NCI-H1105 (cell line): ENCODE results near the gene COX19.
"Not testable (repeated sequence)": the region's sequence is repeated elsewhere in the genome, so short reads cannot be mapped to it uniquely, and the experiment has no call there.

ENCODE experiments used
- DNase-seq: peaks from one replicate; lab custom pipeline; 2025; lab: John Stamatoyannopoulos, UW

Gene COX19

GRCh38 chr7:924042-924441, 51.3 kb downstream of the COX19 start:
- not testable (repeated sequence) for DNase-seq

GRCh38 chr7:923108-924041, 52.0 kb downstream of the COX19 start:
- no peak for DNase-seq

DNA sequence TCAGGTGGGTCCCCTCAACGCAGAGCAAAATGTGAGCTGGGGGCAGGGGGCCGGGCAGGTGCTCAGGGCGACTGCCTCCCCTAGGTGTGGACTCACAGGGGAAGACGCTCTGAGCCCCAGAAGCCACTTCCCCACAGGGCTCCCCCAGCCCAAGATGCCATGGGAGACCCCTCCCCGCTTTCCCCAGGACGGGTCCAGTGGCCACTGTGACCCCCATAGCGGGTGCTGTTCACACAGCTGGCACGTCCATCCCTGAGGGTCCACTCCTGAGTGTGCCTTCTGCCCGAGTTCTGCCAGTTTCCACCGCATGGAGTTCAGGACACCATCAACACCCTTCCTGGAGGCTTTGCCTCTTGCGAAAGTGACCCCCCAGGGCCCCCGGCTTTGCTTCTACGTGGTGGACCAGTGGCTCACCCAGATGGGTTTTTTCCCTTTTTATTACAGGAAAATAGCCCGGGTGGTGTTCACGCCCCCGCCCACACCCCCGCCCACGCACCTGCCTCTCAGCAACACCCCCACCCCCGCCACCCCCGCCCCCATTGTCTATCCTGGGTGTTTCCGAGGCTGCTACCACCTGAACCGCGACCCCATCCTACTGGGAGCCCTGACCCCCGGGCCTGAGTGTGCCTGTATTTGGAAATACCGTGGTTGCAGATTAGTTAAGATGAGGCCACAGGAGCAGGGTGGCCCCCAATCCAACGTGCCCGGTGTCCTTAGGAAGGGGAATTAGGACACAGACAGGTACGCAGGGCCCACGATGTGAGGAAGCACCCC, 52.8 kb downstream of the COX19 start:
- no peak for DNase-seq

- DNase-seq, result no peak
Observed at GRCh38 chr7:921581-922333, 53.6 kb downstream of the COX19 start.

DNA sequence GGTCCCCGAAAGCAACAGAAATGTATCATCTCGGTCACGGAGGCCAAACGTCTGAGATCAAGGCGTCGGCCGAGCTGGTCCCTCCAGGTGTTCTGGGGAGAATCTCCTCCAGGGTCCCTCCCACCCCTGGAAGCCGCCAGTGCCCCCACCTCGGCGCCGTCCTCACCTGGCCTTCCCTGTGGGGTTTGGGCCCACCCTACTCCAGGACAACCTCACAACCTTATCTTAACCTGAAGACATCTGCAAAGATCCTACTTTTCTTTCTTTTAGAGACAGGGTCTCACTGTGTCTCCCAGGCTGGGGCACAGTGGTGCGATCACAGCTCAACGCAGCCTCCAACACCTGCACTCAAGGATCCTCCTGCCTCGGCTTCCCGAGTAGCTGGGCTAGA, 54.3 kb downstream of the COX19 start:
- no peak for DNase-seq

- no peak for DNase-seq
Observed at GRCh38 chr7:920351-921070, 54.8 kb downstream of the COX19 start.

GRCh38 chr7:919924-920341, 55.4 kb downstream of the COX19 start:
- DNase-seq, result no peak

GRCh38 chr7:919114-919442, 56.3 kb downstream of the COX19 start:
- DNase-seq, result no peak

GRCh38 chr7:918441-919113, 56.8 kb downstream of the COX19 start:
- no peak for DNase-seq

DNA sequence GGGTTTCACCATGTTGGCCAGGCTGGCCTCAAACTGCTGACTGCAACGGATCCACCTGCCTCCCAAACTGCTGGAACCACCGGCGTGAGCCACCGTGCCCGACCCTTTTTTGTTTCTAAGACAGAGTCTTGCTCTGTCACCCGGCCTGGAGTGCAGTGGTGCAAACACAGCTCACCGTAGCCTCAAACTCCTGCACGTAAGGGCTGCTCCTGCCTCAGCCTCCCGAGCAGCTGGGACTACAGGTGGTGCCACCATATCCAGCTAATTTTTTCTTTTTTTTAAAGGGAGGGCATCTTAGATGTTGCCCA, 57.3 kb downstream of the COX19 start:
- no peak for DNase-seq

- DNase-seq, result no peak
Observed at GRCh38 chr7:917255-918117, 57.9 kb downstream of the COX19 start.

DNA sequence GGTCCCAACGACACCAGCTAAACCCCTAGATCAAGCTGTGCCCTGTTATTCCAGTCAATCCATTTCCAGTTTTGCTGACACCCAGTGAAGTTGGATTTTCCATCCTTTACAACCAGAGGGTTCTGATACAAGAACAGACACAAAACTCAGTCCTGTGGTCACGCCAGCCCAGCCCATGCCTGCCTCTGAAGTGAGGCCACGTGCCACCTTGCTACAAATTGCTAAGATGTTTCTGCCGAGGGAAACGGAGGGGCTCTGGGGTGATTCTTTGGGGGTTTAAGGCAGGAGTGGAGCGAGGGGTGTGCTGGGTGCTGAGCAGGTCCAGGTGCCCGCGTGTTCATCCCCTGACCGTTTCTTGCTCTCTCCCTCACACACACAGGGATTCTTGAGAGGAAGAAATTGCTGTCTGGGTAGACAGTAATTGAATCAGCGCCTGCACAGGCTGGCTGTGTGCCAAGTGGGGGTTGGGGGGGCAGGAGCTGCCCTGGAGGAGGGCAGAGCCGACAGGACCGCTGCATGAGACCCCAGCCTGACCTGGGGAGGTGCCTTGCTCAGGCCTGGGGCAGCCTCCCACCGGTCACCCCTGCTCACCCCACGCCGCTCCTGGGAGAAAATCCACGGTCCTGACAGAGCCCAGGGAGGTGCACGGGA, 58.9 kb downstream of the COX19 start:
- peak; percentile 57 for DNase-seq
